Iris pigment epithelial cell (primary cell): ENCODE data around the gene MICALL1.

Experiments used
- DNase-seq: peaks from one replicate; pipeline ENCODE4 v3.0.0-alpha.2; 2011; ENCODE audit warnings: low read depth

Gene MICALL1

GRCh38 chr22:37983860-37984791, 78.0 kb downstream of the MICALL1 start, which contains the start of gene SOX10:
Gene SOX10, minus strand, starts transcription at chr22:37984555. Its CDS starts 771 bp downstream, at chr22:37983784.
- no peak for DNase-seq

- no peak for DNase-seq
Observed at GRCh38 chr22:37985050-37985585, 79.0 kb downstream of the MICALL1 start.

GRCh38 chr22:37985751-37986281, 79.7 kb downstream of the MICALL1 start:
- DNase-seq, result no peak

GRCh38 chr22:37986371-37986770, 80.3 kb downstream of the MICALL1 start:
- no peak for DNase-seq

GRCh38 chr22:37989146-37990045, 83.3 kb downstream of the MICALL1 start:
- no peak for DNase-seq

GRCh38 chr22:37990301-37990700, 84.2 kb downstream of the MICALL1 start:
- DNase-seq, result no peak

GRCh38 chr22:37990862-37991261, 84.8 kb downstream of the MICALL1 start:
- DNase-seq, result no peak

- DNase-seq, result no peak
Observed at GRCh38 chr22:37991731-37992442, 85.8 kb downstream of the MICALL1 start.
